Body of pancreas (tissue), 4 donors: ENCODE measurements around the gene LIMS1. TPM values are rescaled to one million over a fixed set of nuclear protein-coding genes. Genes with fewer than 3 reads are reported as not detected.
"Not testable (repeated sequence)": the region's sequence is repeated elsewhere in the genome, so short reads cannot be mapped to it uniquely, and the experiment has no call there.

ENCODE experiments used
- ATAC-seq: fragments of 150-250 bp; one replicate; pipeline ENCODE4 v1.9.1; 2016
- DNase-seq, 4 donors: peaks; one replicate each; pipeline ENCODE4 v3.0.0-alpha.2; 2019
- H3K27ac ChIP-seq, 4 donors: fragments of 200-600 bp; sonication (generic); 1 replicate in 3 of 4; 2 replicates in 1 of 4; pipeline versions ENCODE4 v1.5.1 to v1.6.1; 2016 to 2019; ENCODE audit warnings: mild to moderate bottlenecking in 1 of 4, mixed read lengths in 1 of 4, moderate library complexity in 1 of 4
- H3K27me3 ChIP-seq, 2 donors: fragments of 200-600 bp; sonication (generic); one replicate each; pipeline ENCODE4 v1.6.0; 2016; ENCODE audit warnings: mild to moderate bottlenecking in 1 of 2
- H3K36me3 ChIP-seq, 2 donors: fragments of 200-600 bp; sonication (generic); replicated peaks in 1 of 2; 2 replicates each; pipeline ENCODE4 v1.5.1; 2016; ENCODE audit warnings: low read depth in 2 of 2; ENCODE audit not compliant: insufficient read depth in 1 of 2
- H3K4me1 ChIP-seq: fragments of 200-600 bp; sonication (generic); one replicate; pipeline ENCODE4 v1.6.0; 2016
- H3K4me3 ChIP-seq, 2 donors: fragments of 200-600 bp; sonication (generic); 1 replicate in 1 of 2; 2 replicates in 1 of 2; pipeline ENCODE4 v1.5.1; 2016 to 2019
- H3K9me3 ChIP-seq, 3 donors: fragments of 200-600 bp; sonication (generic); 1 replicate in 2 of 3; 2 replicates in 1 of 3; pipeline ENCODE4 v1.5.1; 2016
- CTCF ChIP-seq, 7 experiments: fragments of 450-650 bp in 4 of 7; fragments of 200-600 bp in 3 of 7; sonication (generic) in 3 of 7; IDR thresholded peaks; one replicate each; pipeline ENCODE4 v1.5.1; 2016 to 2019; ENCODE audit warnings: antibody characterized with exemption in 7 of 7
- POLR2A ChIP-seq, 3 donors: fragments of 450-650 bp; IDR thresholded peaks; one replicate each; pipeline ENCODE4 v1.6.1; 2016; ENCODE audit warnings: antibody characterized with exemption in 3 of 3, mild to moderate bottlenecking in 2 of 3
- WGBS, 2 donors: methylation state at CpG; one replicate each; pipeline ENCODE4 v1.1.5; 2017; 5-methylcytosine and 5-hydroxymethylcytosine counted together
- intact Hi-C: fragments of 100-400 bp; cut with DNase I; formaldehyde crosslinking; loops from one replicate; pipeline ENCODE4 v1.15.1; 2023
- small RNA-seq: library from RNA; depleted of rRNA; stranded (forward); fragments of <200 nt; gene quantifications from one replicate; pipeline ENCODE3, GENCODE V24; 2016
- total RNA-seq, 2 donors: library from RNA; depleted of rRNA; stranded (reverse); fragments of >200 nt; gene quantifications; one replicate each; pipeline ENCODE4 v1.1.0, GENCODE V29; 2016

Gene LIMS1
- total RNA-seq, 2 donors from 2014 or later: 19.1 to 28.3 TPM

- TF ChIP-seq CTCF (IDR thresholded peaks at IDR 0.05) (peak in 1 of 7 experiments; percentile 18), POLR2A (IDR thresholded peaks at IDR 0.05) (peak; percentile 94 to 95 (median 94))
- Histone ChIP-seq H3K27ac (peak within 1 kb of the TSS; percentile 96 to 99 (median 97)), H3K27me3 (no peaks in the 10 kb centered on the region), H3K36me3 (no peaks in the 10 kb centered on the region), H3K4me1 (peaks cover 31% of the 10 kb centered on the region), H3K9me3 (no peaks in the 10 kb centered on the region), H3K4me3 (peak within 1 kb of the TSS; percentile 11 to 92)
- intact Hi-C loops: no loop called here
- DNase-seq (peak; percentile 94 to 96 (median 95)), ATAC-seq (peak; percentile 99)
- WGBS, 2 donors: 0 to 1% methylated on average over 28 to 94 of the region's 97 CpGs
Measured at GRCh38 chr2:108719149-108720044, 185.1 kb downstream of the LIMS1 start, which contains the start of gene RANBP2. Gene RANBP2 (plus strand): TSS chr2:108719482. CDS start chr2:108719607, 125 bp downstream.

GRCh38 chr2:108726048-108726447, 191.8 kb downstream of the LIMS1 start:
- DNase-seq, H3K36me3 ChIP-seq, H3K4me3 ChIP-seq, H3K27me3 ChIP-seq, ATAC-seq, intact Hi-C loops, H3K9me3 ChIP-seq: not testable (repeated sequence)
- Histone ChIP-seq H3K27ac (peak overlapping the region in 1 of 4 donors; percentile 71), H3K4me1 (peaks cover 37% of the 10 kb centered on the region)
- 36 to 44% methylated on average over 9 of the region's 9 CpGs for WGBS, 2 donors

GRCh38 chr2:108734656-108735055, 200.4 kb downstream of the LIMS1 start:
- H3K4me3 ChIP-seq, H3K36me3 ChIP-seq, DNase-seq, H3K9me3 ChIP-seq, H3K27me3 ChIP-seq, intact Hi-C loops, H3K27ac ChIP-seq, H3K4me1 ChIP-seq, ATAC-seq: not testable (repeated sequence)
- WGBS, 2 donors: 93 to 97% methylated on average over 5 to 6 of the region's 6 CpGs

Small RNA genes within 50 kb of the gene (small RNA-seq; reads per million reads assigned to genes)
- not detected for gene AC010095.1

Other genes starting within 250 kb of the LIMS1 start
- 10 to 100 TPM; 13.2 to 25.7 TPM for gene SULT1C2, start 245.6 kb upstream of the LIMS1 start, total RNA-seq
- 1 to 10 TPM; 1.3 to 4.2 TPM for gene SULT1C4, start 156.5 kb upstream of the LIMS1 start, total RNA-seq
- gene GCC2, start 85.3 kb upstream of the LIMS1 start, total RNA-seq: 10 to 100 TPM; 29.6 to 75.5 TPM
- gene RANBP2, start 185.0 kb downstream of the LIMS1 start, total RNA-seq: 10 to 100 TPM; 33.9 to 71.6 TPM